Stimulated activated naive CD8-positive, alpha-beta T cell treated with anti-CD3 and anti-CD28 coated beads, Interleukin-15, amount 100 ng/mL, for 72 hours (primary cell): ENCODE measurements around the gene NLRP11.
"Not testable (repeated sequence)": the region's sequence is repeated elsewhere in the genome, so short reads cannot be mapped to it uniquely, and the experiment has no call there.

ENCODE experiments used
- ATAC-seq: fragments of 150-1000 bp; cut with Tn5 transposase; 2 replicates; pipeline ENCODE4 v1.10.0; 2021; ENCODE audit warnings: mild to moderate bottlenecking, moderate library complexity
- DNase-seq, 2 donors: peaks; one replicate each; pipeline ENCODE4 v3.0.0; 2021 to 2022
- H3K27ac Mint-ChIP-seq, 2 donors: one replicate each; pipeline ENCODE4 v1.8.0; 2022; ENCODE audit warnings: mild to moderate bottlenecking in 2 of 2, mixed read lengths in 2 of 2, moderate library complexity in 2 of 2
- H3K27me3 Mint-ChIP-seq: one replicate; pipeline ENCODE4 v1.8.0; 2022; ENCODE audit warnings: mixed read lengths
- H3K4me1 Mint-ChIP-seq: one replicate; pipeline ENCODE4 v1.8.0; 2022; ENCODE audit warnings: mild to moderate bottlenecking, mixed read lengths
- H3K4me3 Mint-ChIP-seq, 2 donors: one replicate each; pipeline ENCODE4 v1.8.0; 2022; ENCODE audit warnings: mild to moderate bottlenecking in 2 of 2, mixed read lengths in 2 of 2, moderate library complexity in 1 of 2
- H3K9me3 Mint-ChIP-seq, 2 donors: one replicate each; pipeline ENCODE4 v1.8.0; 2022; ENCODE audit warnings: mixed read lengths in 2 of 2

Gene NLRP11

GRCh38 chr19:55812449-55812848, 19.4 kb downstream of the NLRP11 start:
- peaks cover 11 to 12% of the 10 kb centered on the region in 2 donors for H3K9me3 Mint-ChIP-seq
- H3K27ac Mint-ChIP-seq = no peak overlapping the region
- no peak overlapping the region for H3K4me3 Mint-ChIP-seq
- H3K4me1 Mint-ChIP-seq = no peaks in the 10 kb centered on the region
- H3K27me3 Mint-ChIP-seq = peaks cover 28% of the 10 kb centered on the region
- ATAC-seq = no peak
- DNase-seq = no peak

GRCh38 chr19:55811340-55811739, 20.5 kb downstream of the NLRP11 start:
- H3K9me3 Mint-ChIP-seq = peaks cover 19 to 23% of the 10 kb centered on the region in 2 donors
- peaks cover 34% of the 10 kb centered on the region for H3K27me3 Mint-ChIP-seq
- H3K4me3 Mint-ChIP-seq = no peak overlapping the region
- ATAC-seq (no peak), DNase-seq (no peak)
- no peak overlapping the region for H3K27ac Mint-ChIP-seq
- no peaks in the 10 kb centered on the region for H3K4me1 Mint-ChIP-seq

- Mint-ChIP-seq H3K27me3 (peaks cover 41% of the 10 kb centered on the region), H3K4me3 (no peak overlapping the region), H3K9me3 (peaks cover 24 to 37% of the 10 kb centered on the region in 2 donors), H3K27ac (no peak overlapping the region), H3K4me1 (no peaks in the 10 kb centered on the region)
- peak; percentile 39 to 68 for DNase-seq
- peak; percentile 93 for ATAC-seq
Observed at GRCh38 chr19:55809381-55810058, 22.3 kb downstream of the NLRP11 start.

- H3K4me3 Mint-ChIP-seq = no peak overlapping the region
- H3K4me1 Mint-ChIP-seq = no peaks in the 10 kb centered on the region
- peaks cover 29% of the 10 kb centered on the region for H3K27me3 Mint-ChIP-seq
- peaks cover 13 to 24% of the 10 kb centered on the region in 2 donors for H3K9me3 Mint-ChIP-seq
- H3K27ac Mint-ChIP-seq = no peak overlapping the region
- ATAC-seq (no peak), DNase-seq (no peak)
Observed at GRCh38 chr19:55802281-55802680, 29.5 kb downstream of the NLRP11 start.

- Mint-ChIP-seq H3K4me1 (no peaks in the 10 kb centered on the region), H3K27ac (no peak overlapping the region), H3K27me3 (peaks cover 25% of the 10 kb centered on the region), H3K4me3 (no peak overlapping the region), H3K9me3 (peaks cover 6 to 15% of the 10 kb centered on the region in 2 donors)
- ATAC-seq (no peak), DNase-seq (no peak)
Observed at GRCh38 chr19:55801416-55801815, 30.4 kb downstream of the NLRP11 start.

GRCh38 chr19:55795021-55795420, 36.8 kb downstream of the NLRP11 start:
- no peaks in the 10 kb centered on the region for H3K9me3 Mint-ChIP-seq
- peaks cover 26% of the 10 kb centered on the region for H3K27me3 Mint-ChIP-seq
- no peak overlapping the region for H3K27ac Mint-ChIP-seq
- DNase-seq (no peak), ATAC-seq (no peak)
- no peak overlapping the region for H3K4me3 Mint-ChIP-seq
- no peaks in the 10 kb centered on the region for H3K4me1 Mint-ChIP-seq

GRCh38 chr19:55781112-55781511, 50.7 kb downstream of the NLRP11 start:
- H3K27me3 Mint-ChIP-seq = peaks cover 74% of the 10 kb centered on the region
- H3K4me3 Mint-ChIP-seq = no peak overlapping the region
- DNase-seq (no peak), ATAC-seq (no peak)
- H3K27ac Mint-ChIP-seq = no peak overlapping the region
- H3K4me1 Mint-ChIP-seq = no peaks in the 10 kb centered on the region
- no peaks in the 10 kb centered on the region for H3K9me3 Mint-ChIP-seq

- Mint-ChIP-seq H3K4me3 (no peak overlapping the region), H3K9me3 (no peaks in the 10 kb centered on the region), H3K27me3 (peaks cover 61% of the 10 kb centered on the region), H3K27ac (no peak overlapping the region), H3K4me1 (no peaks in the 10 kb centered on the region)
- ATAC-seq (no peak), DNase-seq (no peak)
Observed at GRCh38 chr19:55778331-55778730, 53.5 kb downstream of the NLRP11 start.

GRCh38 chr19:55777528-55777927, 54.3 kb downstream of the NLRP11 start:
- H3K27me3 Mint-ChIP-seq = peaks cover 53% of the 10 kb centered on the region
- no peaks in the 10 kb centered on the region for H3K4me1 Mint-ChIP-seq
- H3K9me3 Mint-ChIP-seq = no peaks in the 10 kb centered on the region
- no peak overlapping the region for H3K27ac Mint-ChIP-seq
- H3K4me3 Mint-ChIP-seq = no peak overlapping the region
- DNase-seq = no peak
- ATAC-seq = no peak

GRCh38 chr19:55769632-55770031, 62.2 kb downstream of the NLRP11 start:
- peaks cover 0 to 15% of the 10 kb centered on the region in 2 donors for H3K9me3 Mint-ChIP-seq
- DNase-seq, H3K27ac Mint-ChIP-seq, H3K4me1 Mint-ChIP-seq, H3K4me3 Mint-ChIP-seq, ATAC-seq: not testable (repeated sequence)
- peaks cover 32% of the 10 kb centered on the region for H3K27me3 Mint-ChIP-seq

- H3K27ac Mint-ChIP-seq, ATAC-seq, DNase-seq, H3K4me1 Mint-ChIP-seq, H3K4me3 Mint-ChIP-seq: not testable (repeated sequence)
- H3K9me3 Mint-ChIP-seq = peaks cover 0 to 15% of the 10 kb centered on the region in 2 donors
- peaks cover 35% of the 10 kb centered on the region for H3K27me3 Mint-ChIP-seq
Observed at GRCh38 chr19:55768818-55769217, 63.0 kb downstream of the NLRP11 start, which contains the start of gene RFPL4AL1. TSS of gene RFPL4AL1 (plus strand) at chr19:55769118. CDS start at chr19:55771805, 2,687 bp downstream.

GRCh38 chr19:55766466-55766865, 65.3 kb downstream of the NLRP11 start:
- DNase-seq (no peak), ATAC-seq (no peak)
- H3K27ac Mint-ChIP-seq = no peak overlapping the region
- no peak overlapping the region for H3K4me3 Mint-ChIP-seq
- peaks cover 0 to 15% of the 10 kb centered on the region in 2 donors for H3K9me3 Mint-ChIP-seq
- H3K27me3 Mint-ChIP-seq = peaks cover 35% of the 10 kb centered on the region
- no peaks in the 10 kb centered on the region for H3K4me1 Mint-ChIP-seq

- not testable (repeated sequence) for H3K27ac Mint-ChIP-seq, H3K4me3 Mint-ChIP-seq, DNase-seq, H3K9me3 Mint-ChIP-seq, ATAC-seq, H3K4me1 Mint-ChIP-seq
- H3K27me3 Mint-ChIP-seq = peaks cover 14% of the 10 kb centered on the region
Observed at GRCh38 chr19:55758797-55759196, 73.0 kb downstream of the NLRP11 start, which contains the start of gene RFPL4A. TSS of gene RFPL4A (plus strand) at chr19:55759097. CDS start at chr19:55761801, 2,704 bp downstream.

GRCh38 chr19:55756808-55757207, 75.0 kb downstream of the NLRP11 start:
- not testable (repeated sequence) for H3K4me1 Mint-ChIP-seq, H3K9me3 Mint-ChIP-seq, DNase-seq, H3K4me3 Mint-ChIP-seq, ATAC-seq
- H3K27ac Mint-ChIP-seq = peak overlapping the region in 1 of 2 donors; percentile 48
- peaks cover 21% of the 10 kb centered on the region for H3K27me3 Mint-ChIP-seq

GRCh38 chr19:55753401-55753800, 78.4 kb downstream of the NLRP11 start:
- Mint-ChIP-seq H3K27me3 (peaks cover 12% of the 10 kb centered on the region), H3K4me1 (no peaks in the 10 kb centered on the region), H3K4me3 (no peak overlapping the region), H3K27ac (no peak overlapping the region), H3K9me3 (no peaks in the 10 kb centered on the region)
- no peak for DNase-seq
- no peak for ATAC-seq

- H3K9me3 Mint-ChIP-seq = no peaks in the 10 kb centered on the region
- DNase-seq (no peak), ATAC-seq (no peak)
- H3K27ac Mint-ChIP-seq = no peak overlapping the region
- no peaks in the 10 kb centered on the region for H3K4me1 Mint-ChIP-seq
- no peak overlapping the region for H3K4me3 Mint-ChIP-seq
- H3K27me3 Mint-ChIP-seq = peaks cover 7% of the 10 kb centered on the region
Observed at GRCh38 chr19:55750715-55751114, 81.1 kb downstream of the NLRP11 start.

- Mint-ChIP-seq H3K9me3 (no peaks in the 10 kb centered on the region), H3K4me3 (no peak within 1 kb of the TSS), H3K27me3 (peaks cover 10% of the 10 kb centered on the region), H3K4me1 (no peaks in the 10 kb centered on the region), H3K27ac (no peak within 1 kb of the TSS)
- ATAC-seq (no peak), DNase-seq (no peak)
Observed at GRCh38 chr19:55738302-55738701, 93.5 kb downstream of the NLRP11 start, which contains the start of gene NLRP9. TSS of gene NLRP9 (minus strand) at chr19:55738402. CDS start at chr19:55738374, 28 bp downstream.
